Activated CD8-positive, alpha-beta memory T cell treated with anti-CD3 and anti-CD28 coated beads for 48 hours (primary cell): ENCODE data around the gene CXorf51B.
"Not testable (repeated sequence)": the region's sequence is repeated elsewhere in the genome, so short reads cannot be mapped to it uniquely, and the experiment has no call there.

ENCODE experiments used
- DNase-seq, 3 experiments: peaks; one replicate each; pipeline ENCODE4 v3.0.0-alpha.2; 2020; ENCODE audit warnings: low read depth in 2 of 3, low spot score in 2 of 3

CXorf51B gene

DNA sequence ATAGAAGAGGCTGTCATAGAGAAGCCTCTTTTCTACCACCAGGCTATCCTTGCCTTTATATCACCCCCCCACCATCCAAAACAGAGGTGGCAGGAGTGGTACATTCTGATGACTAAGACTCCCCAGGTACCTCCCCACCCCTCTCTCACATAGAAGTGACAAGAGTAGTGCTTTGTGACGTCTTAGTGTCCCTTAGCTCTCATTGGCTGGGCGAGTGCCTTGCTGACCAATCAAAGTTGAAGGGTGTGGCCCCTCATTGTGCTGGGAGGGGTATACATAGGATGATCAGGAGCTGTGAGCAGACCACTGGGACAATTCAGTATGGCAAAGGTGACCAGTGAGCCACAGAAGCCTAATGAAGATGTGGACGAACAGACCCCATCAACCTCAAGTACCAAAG is at the start of gene CXorf51B:
CXorf51B (plus strand) TSS at position 301 of the 400 bp plus-strand sequence; CDS start at position 322, 21 bp downstream.
- not testable (repeated sequence) for DNase-seq

DNA sequence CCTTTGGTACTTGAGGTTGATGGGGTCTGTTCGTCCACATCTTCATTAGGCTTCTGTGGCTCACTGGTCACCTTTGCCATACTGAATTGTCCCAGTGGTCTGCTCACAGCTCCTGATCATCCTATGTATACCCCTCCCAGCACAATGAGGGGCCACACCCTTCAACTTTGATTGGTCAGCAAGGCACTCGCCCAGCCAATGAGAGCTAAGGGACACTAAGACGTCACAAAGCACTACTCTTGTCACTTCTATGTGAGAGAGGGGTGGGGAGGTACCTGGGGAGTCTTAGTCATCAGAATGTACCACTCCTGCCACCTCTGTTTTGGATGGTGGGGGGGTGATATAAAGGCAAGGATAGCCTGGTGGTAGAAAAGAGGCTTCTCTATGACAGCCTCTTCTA is 5.1 kb downstream of the CXorf51B start, which contains the start of gene CXorf51A:
CXorf51A (minus strand) TSS at position 101 of the 400 bp plus-strand sequence; CDS start at position 80, 21 bp downstream.
- not testable (repeated sequence) for DNase-seq

DNA sequence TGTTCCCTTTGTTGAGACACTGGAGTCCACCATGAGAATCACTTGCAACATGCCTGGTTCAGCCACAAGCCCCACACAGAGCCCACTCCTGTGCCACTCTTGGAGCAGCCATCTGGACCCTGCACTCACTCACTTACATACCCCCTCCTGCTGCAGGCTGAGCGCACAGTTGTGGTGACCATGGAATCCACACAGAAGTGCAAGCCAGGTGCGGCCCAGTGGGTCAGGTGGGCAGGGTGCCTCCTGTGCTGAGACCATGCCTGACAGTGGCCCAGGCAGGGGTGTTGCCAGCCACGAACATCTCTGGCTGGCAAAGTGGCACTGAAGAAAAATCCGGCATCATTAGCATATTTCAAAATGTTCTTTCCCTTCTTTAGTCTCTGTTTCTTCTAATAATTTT is 22.4 kb downstream of the CXorf51B start:
- DNase-seq = no peak

DNA sequence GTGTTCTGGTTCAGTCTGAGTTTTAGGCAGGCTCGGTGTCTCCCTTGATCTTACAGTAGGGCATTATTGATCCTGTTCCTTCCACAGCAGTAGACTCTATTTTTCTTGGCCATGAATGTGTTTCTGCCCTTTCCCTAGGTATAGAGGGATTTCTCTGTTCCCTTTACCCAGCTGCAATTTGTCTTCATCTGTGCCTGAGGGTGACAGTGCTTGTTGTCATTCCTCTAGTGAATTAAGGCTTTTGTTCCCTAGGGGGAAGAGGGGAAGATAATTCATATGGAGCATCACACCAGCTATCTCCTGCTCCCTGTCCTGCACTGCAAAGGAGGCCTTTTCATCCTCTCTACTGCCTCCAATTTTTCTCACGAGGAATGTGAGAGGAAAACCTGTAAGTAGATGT is 44.7 kb downstream of the CXorf51B start:
- DNase-seq = no peak
